H9 (cell line): Measurements from ENCODE around the gene TRERF1. TPM values are rescaled to one million over a fixed set of nuclear protein-coding genes. Genes with fewer than 3 reads are reported as not detected.

Experiments
- DNase-seq: peaks from one replicate; pipeline ENCODE4 v3.0.0-alpha.2; 2017
- H2AFZ ChIP-seq: one replicate; pipeline ENCODE4 v1.6.1; 2013; ENCODE audit warnings: mild to moderate bottlenecking, low read length, control low read depth, moderate library complexity
- H2AK5ac ChIP-seq: 2 replicates; pipeline ENCODE4 v1.6.1; 2013; ENCODE audit warnings: low read length, control low read depth, mixed read lengths; ENCODE audit not compliant: insufficient read length
- H2BK120ac ChIP-seq: one replicate; pipeline ENCODE4 v1.6.1; 2013; ENCODE audit warnings: low read depth, mild to moderate bottlenecking, low read length, control low read depth, inconsistent platforms; ENCODE audit not compliant: poor library complexity, severe bottlenecking
- H2BK12ac ChIP-seq: 2 replicates; pipeline ENCODE4 v1.6.1; 2013; ENCODE audit warnings: low read length, control low read depth, mixed read lengths, low read depth; ENCODE audit not compliant: insufficient read length
- H2BK15ac ChIP-seq: 2 replicates; pipeline ENCODE4 v1.6.1; 2013; ENCODE audit warnings: low read depth, low read length, control low read depth
- H2BK20ac ChIP-seq: one replicate; pipeline ENCODE4 v1.6.1; 2013; ENCODE audit warnings: low read depth, mild to moderate bottlenecking, low read length, control low read depth, inconsistent platforms; ENCODE audit not compliant: poor library complexity, severe bottlenecking
- H2BK5ac ChIP-seq: 2 replicates; pipeline ENCODE4 v1.6.1; 2013; ENCODE audit warnings: low read length, control low read depth, mixed read lengths; ENCODE audit not compliant: insufficient read length
- H3K14ac ChIP-seq: 2 replicates; pipeline ENCODE4 v1.6.1; 2013; ENCODE audit warnings: low read length, control low read depth; ENCODE audit not compliant: insufficient read depth
- H3K18ac ChIP-seq: 2 replicates; pipeline ENCODE4 v1.6.1; 2013; ENCODE audit warnings: low read depth, mild to moderate bottlenecking, mixed read lengths, low read length, control low read depth; ENCODE audit not compliant: insufficient read length
- H3K23ac ChIP-seq: 2 replicates; pipeline ENCODE4 v1.6.1; 2013; ENCODE audit warnings: low read length, control low read depth, mixed read lengths, low read depth; ENCODE audit not compliant: insufficient read length
- H3K23me2 ChIP-seq: 2 replicates; pipeline ENCODE4 v1.6.1; 2013; ENCODE audit warnings: low read depth, mild to moderate bottlenecking, mixed read lengths, low read length, control low read depth; ENCODE audit not compliant: insufficient read length, poor library complexity, severe bottlenecking
- H3K27ac ChIP-seq: 2 replicates; pipeline ENCODE4 v1.5.1; 2013; ENCODE audit warnings: low read length, control low read depth, mixed read lengths, low read depth; ENCODE audit not compliant: insufficient read length
- H3K27me3 ChIP-seq: 2 replicates; pipeline ENCODE4 v1.6.1; 2013; ENCODE audit warnings: low read length, control low read depth, inconsistent platforms; ENCODE audit not compliant: insufficient read depth
- H3K4ac ChIP-seq: 2 replicates; pipeline ENCODE4 v1.6.1; 2013; ENCODE audit warnings: low read depth, mild to moderate bottlenecking, control low read depth, inconsistent platforms, low read length, moderate library complexity
- H3K4me1 ChIP-seq: 2 replicates; pipeline ENCODE4 v1.6.1; 2013; ENCODE audit warnings: low read length, control low read depth, inconsistent platforms; ENCODE audit not compliant: insufficient read depth
- H3K4me2 ChIP-seq: 2 replicates; pipeline ENCODE4 v1.6.1; 2013; ENCODE audit warnings: low read length, control low read depth, mixed read lengths; ENCODE audit not compliant: insufficient read length, insufficient read depth
- H3K56ac ChIP-seq: 2 replicates; pipeline ENCODE4 v1.6.1; 2013; ENCODE audit warnings: low read depth, mild to moderate bottlenecking, mixed read lengths, low read length, control low read depth; ENCODE audit not compliant: insufficient read length
- H3K79me1 ChIP-seq: 2 replicates; pipeline ENCODE4 v1.6.1; 2013; ENCODE audit warnings: low read depth, mild to moderate bottlenecking, moderate library complexity, low read length, control low read depth, inconsistent platforms; ENCODE audit not compliant: insufficient read depth, poor library complexity, severe bottlenecking
- H3K79me2 ChIP-seq: 2 replicates; pipeline ENCODE4 v1.6.1; 2013; ENCODE audit warnings: low read length, control low read depth, inconsistent platforms; ENCODE audit not compliant: insufficient read depth
- H3K9ac ChIP-seq: 2 replicates; pipeline ENCODE4 v1.6.1; 2013; ENCODE audit warnings: low read length, control low read depth, mixed read lengths; ENCODE audit not compliant: insufficient read length; ENCODE audit errors: extremely low read depth
- H3K9me3 ChIP-seq: one replicate; pipeline ENCODE4 v1.6.1; 2013; ENCODE audit warnings: low read depth, low read length, inconsistent platforms; ENCODE audit not compliant: control insufficient read depth
- H3T11ph ChIP-seq: one replicate; pipeline ENCODE4 v1.6.1; 2013; ENCODE audit warnings: mild to moderate bottlenecking, low read length, control low read depth, inconsistent platforms
- H4K20me1 ChIP-seq: one replicate; pipeline ENCODE4 v1.6.1; 2013; ENCODE audit not compliant: control insufficient read depth, insufficient read length, insufficient read depth
- H4K5ac ChIP-seq: 2 replicates; pipeline ENCODE4 v1.6.1; 2013; ENCODE audit warnings: low read depth, mild to moderate bottlenecking, mixed read lengths, low read length, control low read depth; ENCODE audit not compliant: insufficient read length
- H4K8ac ChIP-seq: replicated peaks from 2 replicates; pipeline ENCODE4 v1.6.1; 2013; ENCODE audit warnings: low read length, control low read depth, mixed read lengths, low read depth; ENCODE audit not compliant: insufficient read length
- H4K91ac ChIP-seq: 2 replicates; pipeline ENCODE4 v1.6.1; 2013; ENCODE audit warnings: low read depth, mild to moderate bottlenecking, moderate library complexity, mixed read lengths, low read length, control low read depth; ENCODE audit not compliant: insufficient read length
- H3K27ac Mint-ChIP-seq, 3 experiments: 2 replicates in 2 of 3; 3 replicates in 1 of 3; pipeline ENCODE4 v1.8.0; 2020 to 2021; ENCODE audit warnings: mixed read lengths in 3 of 3, mild to moderate bottlenecking in 1 of 3, moderate library complexity in 1 of 3
- H3K27me3 Mint-ChIP-seq: 2 replicates; pipeline ENCODE4 v1.8.0; 2021; ENCODE audit warnings: low read depth, mild to moderate bottlenecking, moderate library complexity, mixed read lengths
- H3K36me3 Mint-ChIP-seq, 3 experiments: 2 replicates in 2 of 3; 3 replicates in 1 of 3; pipeline ENCODE4 v1.8.0; 2020 to 2021; ENCODE audit warnings: low read depth in 3 of 3, mixed read lengths in 3 of 3; ENCODE audit not compliant: insufficient read depth in 1 of 3
- H3K4me1 Mint-ChIP-seq, 2 experiments: 2 replicates each; pipeline ENCODE4 v1.8.0; 2020; ENCODE audit warnings: mixed read lengths in 2 of 2
- H3K4me3 Mint-ChIP-seq, 2 experiments: 2 replicates in 1 of 2; 3 replicates in 1 of 2; pipeline ENCODE4 v1.8.0; 2020 to 2021; ENCODE audit warnings: mild to moderate bottlenecking in 2 of 2, mixed read lengths in 2 of 2, moderate library complexity in 1 of 2
- H3K9me3 Mint-ChIP-seq, 2 experiments: 2 replicates in 1 of 2; 3 replicates in 1 of 2; pipeline ENCODE4 v1.8.0; 2020; ENCODE audit warnings: mild to moderate bottlenecking in 2 of 2, mixed read lengths in 2 of 2, moderate library complexity in 1 of 2
- CTCF ChIP-seq: fragments of 200-600 bp; sonication (generic); conservative IDR thresholded peaks from 3 replicates; pipeline ENCODE4 v1.8.0; 2021; ENCODE audit warnings: antibody characterized with exemption, mild to moderate bottlenecking
- WGBS: extraction: QIAGEN DNeasy Blood & Tissue Kit; methylation state at CpG from one replicate; pipeline ENCODE4 v1.1.7; 2013; ENCODE audit warnings: missing lambda C conversion rate, low lambda C conversion rate, mixed read lengths; ENCODE audit not compliant: insufficient read length; ENCODE audit errors: extremely low coverage; 5-methylcytosine and 5-hydroxymethylcytosine counted together
- total RNA-seq: library from RNA; stranded (reverse); gene quantifications from 2 replicates; pipeline ENCODE4 v1.2.1, GENCODE V29; 2021

TRERF1 gene
- total RNA-seq, 1 experiment from 2014 or later: 19.7 TPM

GRCh38 chr6:42228305-42228704, 223.4 kb downstream of the TRERF1 start:
- TF ChIP-seq CTCF: no peak
- WGBS: no CpG with 5 or more reads among the region's 15 CpGs
- no peak overlapping the region for H3K56ac ChIP-seq
- no peak overlapping the region for H3K4me2 ChIP-seq
- no peak overlapping the region for H2AK5ac ChIP-seq
- no peak overlapping the region for H2BK12ac ChIP-seq
- no peak overlapping the region for H4K5ac ChIP-seq
- no peak overlapping the region for H2BK15ac ChIP-seq
- H3K4me1 ChIP-seq: no peaks in the 10 kb centered on the region
- no peak overlapping the region for H3K23ac ChIP-seq
- no peaks in the 10 kb centered on the region for H3K79me2 ChIP-seq
- no peak overlapping the region for H2BK120ac ChIP-seq
- no peaks in the 10 kb centered on the region for H4K20me1 ChIP-seq
- no peak for DNase-seq
- no peak overlapping the region for H3T11ph ChIP-seq
- no peaks in the 10 kb centered on the region for H3K27me3 ChIP-seq
- H3K4ac ChIP-seq: no peak overlapping the region
- no peaks in the 10 kb centered on the region for H3K79me1 ChIP-seq
- no peak overlapping the region for H3K4me3 Mint-ChIP-seq
- no peak overlapping the region for H2BK20ac ChIP-seq
- H2AFZ ChIP-seq: no peak overlapping the region
- no peak overlapping the region for H3K14ac ChIP-seq
- no peaks in the 10 kb centered on the region for H3K9me3 Mint-ChIP-seq
- H3K9ac ChIP-seq: no peak overlapping the region
- peaks cover 14 to 38% (median 35%) of the 10 kb centered on the region in 3 experiments; a peak in 6 of 7 replicates for H3K36me3 Mint-ChIP-seq
- H4K8ac ChIP-seq: no peak overlapping the region
- no peak overlapping the region for H2BK5ac ChIP-seq
- no peaks in the 10 kb centered on the region for H3K23me2 ChIP-seq
- H3K27ac ChIP-seq: no peak overlapping the region
- H3K27ac Mint-ChIP-seq: no peak overlapping the region
- H3K18ac ChIP-seq: no peak overlapping the region
- H3K27me3 Mint-ChIP-seq: no peaks in the 10 kb centered on the region
- peaks cover 0 to 5% of the 10 kb centered on the region in 2 experiments; a peak in 3 of 4 replicates for H3K4me1 Mint-ChIP-seq
- no peaks in the 10 kb centered on the region for H3K9me3 ChIP-seq
- H4K91ac ChIP-seq: no peak overlapping the region
